Epithelial cell of prostate (primary cell): Measurements from ENCODE around the gene UFD1.

ENCODE experiments used
- DNase-seq: peaks from one replicate; pipeline ENCODE4 v3.0.0-alpha.2; 2011; ENCODE audit warnings: low read depth, low spot score
- H3K27ac ChIP-seq: fragments of 450-650 bp; 2 replicates; pipeline ENCODE4 v1.5.1; 2017; ENCODE audit warnings: mild to moderate bottlenecking

The UFD1 gene, protein sequence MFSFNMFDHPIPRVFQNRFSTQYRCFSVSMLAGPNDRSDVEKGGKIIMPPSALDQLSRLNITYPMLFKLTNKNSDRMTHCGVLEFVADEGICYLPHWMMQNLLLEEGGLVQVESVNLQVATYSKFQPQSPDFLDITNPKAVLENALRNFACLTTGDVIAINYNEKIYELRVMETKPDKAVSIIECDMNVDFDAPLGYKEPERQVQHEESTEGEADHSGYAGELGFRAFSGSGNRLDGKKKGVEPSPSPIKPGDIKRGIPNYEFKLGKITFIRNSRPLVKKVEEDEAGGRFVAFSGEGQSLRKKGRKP

DNA sequence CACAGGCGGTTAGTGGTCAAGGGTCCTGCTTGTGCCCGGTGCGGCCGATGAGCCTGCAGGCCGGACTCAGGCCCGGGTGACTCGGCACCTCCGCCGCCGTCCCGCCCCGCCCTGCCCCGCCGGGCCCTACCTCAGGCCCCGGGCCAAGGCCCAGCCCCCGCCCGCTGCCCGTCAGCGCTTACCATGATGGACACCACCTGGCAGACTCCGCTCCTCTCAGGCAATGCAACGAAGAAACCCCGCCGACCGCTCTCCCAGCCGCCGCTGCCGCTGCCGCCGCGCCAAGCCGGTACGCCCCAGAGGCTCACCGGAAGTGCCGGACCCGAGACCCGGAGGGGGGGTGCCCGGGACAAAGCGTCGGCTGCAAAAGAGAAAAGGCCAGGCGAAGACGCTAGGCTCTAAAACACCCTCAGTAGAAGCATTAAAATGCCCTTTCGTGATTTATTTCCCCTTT is at the start of gene UFD1:
TSS of gene UFD1 (minus strand) at position 293 of the 454 bp plus-strand sequence. CDS start at position 185, 108 bp downstream.
- H3K27ac ChIP-seq = peak within 1 kb of the TSS; percentile 92
- DNase-seq = peak; percentile 24

DNA sequence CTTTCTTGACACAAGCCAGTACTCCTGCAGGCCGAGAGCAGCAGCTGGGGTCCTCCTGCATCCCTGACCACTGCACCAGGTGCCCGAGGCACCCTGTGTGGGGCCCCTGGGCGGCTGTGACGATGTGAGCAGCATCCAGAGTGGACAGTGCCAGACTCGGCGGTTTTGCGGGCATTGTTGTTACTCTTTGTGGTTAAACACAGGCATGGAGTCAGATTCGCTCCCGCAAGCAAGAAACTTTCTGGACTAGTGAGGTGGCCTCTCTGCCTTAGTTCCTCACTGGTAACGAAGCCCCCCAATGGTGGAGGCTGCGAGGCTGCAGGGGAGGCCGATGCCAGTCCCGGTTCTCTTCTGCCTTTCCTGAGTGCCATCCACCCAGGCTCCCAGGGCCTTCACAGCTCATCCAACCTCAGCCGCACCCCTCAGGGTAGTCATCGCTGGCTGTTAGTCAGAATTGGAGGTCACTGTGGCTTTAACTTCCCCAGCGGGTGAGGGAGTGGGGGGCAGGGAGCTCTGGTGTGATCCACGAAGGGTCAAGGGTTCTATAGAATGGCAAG is 48.9 kb upstream of the UFD1 start:
- H3K27ac ChIP-seq = no peak overlapping the region
- no peak for DNase-seq

DNA sequence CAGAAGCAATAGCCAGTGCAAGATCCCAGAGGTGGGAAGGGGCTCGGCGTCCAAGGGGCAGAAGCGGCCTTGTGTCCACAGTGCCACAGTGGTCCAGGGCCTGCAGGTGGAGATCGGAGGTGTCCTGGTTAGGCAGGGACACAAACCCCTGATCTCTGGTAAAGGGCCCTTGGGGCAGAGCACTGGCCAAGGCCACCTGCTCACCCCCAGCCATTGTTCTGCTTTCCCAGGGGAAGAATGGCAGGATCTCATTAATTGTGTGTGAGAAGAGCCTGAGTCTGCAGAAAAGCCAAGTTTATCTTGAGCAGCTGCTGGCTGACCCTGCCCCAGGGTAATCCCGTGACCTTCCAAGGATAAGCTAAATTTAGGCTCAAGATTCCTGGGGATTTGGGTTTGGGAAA is 48.3 kb upstream of the UFD1 start:
- no peak overlapping the region for H3K27ac ChIP-seq
- no peak for DNase-seq

DNA sequence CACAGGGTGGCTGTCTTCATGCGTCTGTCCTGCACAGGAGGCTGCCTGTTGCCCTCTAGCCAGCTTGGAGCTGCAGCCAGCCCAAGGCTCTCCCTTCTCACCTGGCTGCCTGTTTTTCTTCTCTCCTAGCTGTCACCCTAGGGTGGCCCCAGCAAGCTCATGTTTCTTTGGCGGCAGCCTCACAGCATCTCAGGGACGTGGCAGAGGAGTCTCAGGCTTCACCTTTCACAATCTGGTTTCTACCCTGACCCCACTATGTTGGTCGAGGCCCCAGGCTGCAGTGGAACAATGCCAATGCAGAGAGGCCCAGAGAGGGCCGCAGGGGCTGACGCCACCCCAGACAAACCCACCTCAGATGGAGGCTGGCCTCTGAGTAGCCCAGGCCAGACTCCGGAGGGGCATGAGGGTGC is 47.7 kb upstream of the UFD1 start:
- H3K27ac ChIP-seq = no peak overlapping the region
- no peak for DNase-seq

DNA sequence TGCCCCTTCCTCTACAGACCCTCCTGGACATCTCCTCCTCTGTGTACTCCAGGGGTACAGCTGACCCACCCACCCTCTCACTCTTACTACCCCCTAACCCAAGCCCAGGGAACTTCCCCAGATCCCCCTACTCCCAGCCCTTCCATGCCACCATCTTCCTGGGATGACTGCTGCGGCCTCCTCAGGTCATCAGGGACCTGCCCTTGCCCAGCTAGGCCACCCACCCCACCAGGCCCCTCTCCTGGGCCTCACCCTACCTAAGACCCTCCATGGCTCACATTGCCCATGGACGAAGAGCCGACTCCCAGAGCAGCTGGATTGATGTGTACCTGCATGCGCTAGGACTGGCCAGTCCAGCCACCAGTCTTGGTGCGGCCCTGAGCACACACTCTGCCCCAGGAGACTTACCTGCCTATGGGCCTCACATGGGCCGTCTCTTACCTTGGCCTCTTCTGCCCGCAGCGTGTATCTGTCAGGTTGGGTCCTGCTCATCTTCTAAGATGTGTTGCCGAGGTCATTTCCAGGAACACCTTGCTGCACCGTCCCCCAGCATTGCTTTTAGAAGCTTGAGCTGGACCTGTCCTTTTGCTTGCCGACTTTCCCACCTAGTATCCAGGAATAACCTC is 47.2 kb upstream of the UFD1 start:
- H3K27ac ChIP-seq = no peak overlapping the region
- DNase-seq = no peak

DNA sequence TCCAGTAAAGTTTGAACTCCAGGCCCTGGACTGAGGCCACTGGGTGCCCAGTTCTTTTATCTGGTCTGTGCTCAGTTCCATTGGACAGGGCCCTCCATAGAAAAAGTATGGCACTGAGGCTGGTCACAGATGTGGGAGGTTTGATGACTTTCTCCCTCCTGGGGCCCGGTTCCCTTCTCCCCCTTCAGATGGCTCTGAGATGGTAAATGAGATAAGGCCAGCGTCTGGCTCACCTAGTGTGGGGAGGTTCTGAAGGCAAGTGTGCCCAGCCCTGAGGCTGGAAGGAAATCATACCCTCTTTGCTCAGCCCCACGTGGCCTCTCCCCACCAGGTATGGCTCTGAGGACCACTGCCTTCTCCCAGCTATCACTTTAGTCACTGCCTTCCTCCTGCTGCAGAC is 46.7 kb upstream of the UFD1 start:
- H3K27ac ChIP-seq = no peak overlapping the region
- no peak for DNase-seq

DNA sequence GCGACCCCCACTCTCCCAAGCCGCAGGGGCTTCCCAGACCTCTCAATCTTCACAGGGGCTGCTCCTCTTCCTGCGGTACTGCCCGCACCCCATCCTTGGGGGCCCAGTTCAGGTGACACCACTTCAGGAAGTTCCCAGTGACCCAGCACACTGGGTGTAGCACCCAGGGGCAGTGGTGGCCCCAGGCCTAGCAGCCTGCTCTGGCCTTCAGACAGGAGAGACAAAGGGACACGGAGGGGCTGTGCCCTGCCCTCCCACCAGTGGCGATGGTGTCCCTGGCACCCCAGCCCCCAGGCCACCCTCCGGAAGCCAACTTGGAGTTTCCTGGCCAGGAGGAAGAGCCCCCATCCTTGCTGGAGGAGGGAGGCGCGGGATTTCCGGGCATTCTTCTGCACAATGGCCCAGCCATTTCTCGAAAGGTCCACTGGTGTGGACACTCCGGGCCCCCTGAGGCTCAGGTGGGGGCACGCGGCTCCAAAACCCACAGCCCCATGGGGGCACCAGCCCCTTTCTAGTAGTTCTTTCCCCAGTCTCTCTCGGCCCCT is 46.2 kb upstream of the UFD1 start:
- DNase-seq = no peak
- no peak overlapping the region for H3K27ac ChIP-seq

DNA sequence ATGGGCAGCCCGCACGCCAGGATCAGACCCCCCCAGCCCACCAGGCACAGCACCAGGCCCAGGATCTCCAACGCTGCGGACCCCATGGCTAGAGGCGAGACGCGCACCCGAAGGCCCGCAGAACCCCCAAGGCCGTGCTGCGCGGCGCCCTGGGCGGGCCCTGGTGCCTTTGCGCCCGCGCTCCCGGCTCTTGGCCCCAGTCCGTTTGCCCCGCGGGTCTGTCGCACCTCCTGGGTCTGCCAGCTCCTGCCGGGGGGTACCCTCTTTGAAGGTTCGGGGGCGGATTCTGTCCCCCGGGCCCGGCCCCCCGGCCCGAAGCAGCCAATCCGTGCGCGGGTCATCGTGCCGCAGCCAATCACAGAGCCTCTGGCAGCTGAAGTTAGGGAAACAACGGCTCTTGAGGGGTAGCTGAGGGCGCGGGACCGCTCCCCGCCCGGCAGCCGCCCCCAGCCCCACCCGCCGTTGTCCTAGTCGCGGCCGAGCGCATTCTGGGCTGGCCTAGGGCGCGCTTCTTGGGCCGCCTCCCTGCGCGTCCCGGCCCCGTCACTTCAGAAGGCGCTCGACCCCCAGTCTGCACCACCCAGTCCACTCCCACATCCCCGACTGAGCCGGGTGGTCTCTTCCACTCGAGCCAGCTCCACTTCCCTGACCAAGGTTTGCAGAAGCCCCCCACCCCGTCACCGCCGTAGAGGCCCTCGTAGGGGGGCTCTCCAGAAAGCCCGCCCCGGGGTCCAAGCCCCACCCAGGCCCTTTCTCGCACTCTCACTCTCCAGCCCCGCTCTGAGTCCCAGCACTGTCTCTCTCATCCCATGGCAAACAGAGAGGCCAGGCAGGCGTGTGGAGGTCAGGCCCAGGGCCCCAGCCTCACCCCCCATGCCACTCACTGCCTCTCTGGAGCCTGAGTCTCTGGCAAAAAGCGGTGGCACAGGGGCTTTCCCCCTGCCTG is 45.5 kb upstream of the UFD1 start, which contains the start of gene CLDN5:
TSS of gene CLDN5 (minus strand) at position 241 of the 946 bp plus-strand sequence. CDS start at position 86, 155 bp downstream.
- DNase-seq = no peak
- H3K27ac ChIP-seq = no peak within 1 kb of the TSS

DNA sequence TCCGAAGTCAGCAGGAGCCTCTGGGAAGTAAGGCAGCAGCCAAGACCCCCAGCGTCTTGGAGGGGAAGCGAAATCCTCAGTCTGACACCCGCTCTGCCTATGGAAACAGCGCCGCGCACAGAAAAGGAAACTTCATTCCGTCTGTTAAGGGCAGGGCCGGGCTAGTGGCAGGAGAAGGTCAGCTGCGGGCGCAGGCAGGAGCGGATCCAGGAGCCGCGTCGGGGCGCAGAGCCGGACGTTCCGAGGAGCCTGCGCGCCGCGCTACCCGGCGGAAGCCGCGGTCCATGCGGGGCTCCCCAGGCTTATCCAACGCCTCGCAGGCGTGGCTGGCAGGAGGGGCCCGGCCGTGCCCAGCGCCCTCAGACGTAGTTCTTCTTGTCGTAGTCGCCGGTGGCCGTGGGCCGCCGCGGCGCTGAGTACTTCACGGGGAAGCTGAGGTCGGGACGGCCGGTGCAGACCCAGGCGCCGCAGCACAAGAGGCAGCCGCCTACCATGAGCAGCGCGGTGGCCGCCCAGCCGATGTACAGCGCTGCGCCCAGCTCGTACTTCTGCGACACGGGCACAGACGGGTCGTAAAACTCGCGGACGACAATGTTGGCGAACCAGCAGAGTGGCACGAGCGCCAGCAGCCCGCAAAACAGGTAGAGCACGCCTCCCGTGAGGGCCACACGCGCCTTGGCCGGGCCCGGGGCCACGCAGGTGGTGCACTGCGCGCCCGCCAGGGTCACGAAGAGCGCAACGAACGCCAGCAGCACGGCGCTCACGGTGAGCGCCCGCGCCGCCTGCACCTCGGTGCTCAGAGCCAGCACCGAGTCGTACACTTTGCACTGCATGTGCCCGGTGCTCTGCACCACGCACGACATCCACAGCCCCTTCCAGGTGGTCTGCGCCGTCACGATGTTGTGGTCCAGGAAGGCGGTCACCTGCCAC is 44.5 kb upstream of the UFD1 start:
- DNase-seq = no peak
- H3K27ac ChIP-seq = no peak overlapping the region

DNA sequence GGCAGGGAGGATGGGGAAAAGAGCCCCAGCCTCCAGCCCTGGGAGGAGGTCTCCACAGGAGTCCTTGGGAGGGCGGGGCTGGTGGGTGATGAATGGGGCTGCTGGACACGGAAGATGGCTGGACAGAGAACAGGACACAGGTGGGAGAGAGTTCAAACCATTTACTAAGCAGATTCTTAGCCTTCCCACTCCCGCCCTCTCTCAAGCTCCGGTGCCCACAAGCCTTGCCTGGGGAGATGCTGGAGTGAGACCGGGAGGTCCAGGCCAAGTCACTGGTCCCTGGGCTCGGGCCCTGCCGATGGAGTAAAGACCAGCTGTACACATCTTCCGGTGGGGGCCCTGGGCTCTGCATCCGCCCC is 43.9 kb upstream of the UFD1 start:
- no peak overlapping the region for H3K27ac ChIP-seq
- no peak for DNase-seq

DNA sequence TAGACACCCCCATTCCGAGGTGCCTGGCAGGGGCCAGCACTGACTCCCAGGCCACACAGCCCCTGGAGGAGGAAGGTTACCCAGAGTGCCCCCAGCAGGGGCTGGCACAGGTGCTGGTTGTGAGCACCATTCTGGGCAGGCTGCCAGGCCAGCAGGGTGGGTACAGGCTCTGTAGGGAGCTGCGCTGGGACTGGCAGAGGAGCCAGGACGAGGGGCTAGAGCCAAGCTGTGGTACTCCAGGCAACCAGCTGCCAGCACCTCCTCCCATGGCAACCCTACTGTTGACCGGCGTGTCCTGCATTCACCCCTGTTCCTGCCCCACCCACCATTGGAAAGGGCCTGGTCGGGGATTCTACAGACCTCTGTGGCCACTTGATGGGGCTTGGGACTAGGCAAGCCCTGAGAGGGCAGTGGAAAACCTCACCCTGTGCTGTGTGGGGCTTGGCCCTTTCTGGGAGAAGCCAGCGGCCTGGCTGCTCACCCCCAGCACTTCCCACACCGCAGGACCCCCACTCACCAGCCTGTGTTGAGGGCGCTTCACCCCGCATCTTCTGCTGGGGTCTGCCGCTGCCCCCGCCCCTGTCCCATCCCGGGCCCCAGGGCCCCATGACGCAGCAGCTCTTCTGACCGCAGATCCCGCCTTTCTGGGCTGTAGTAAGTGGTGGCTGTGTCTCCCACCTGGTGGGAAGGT is 43.3 kb upstream of the UFD1 start:
- no peak for DNase-seq
- H3K27ac ChIP-seq = no peak overlapping the region

DNA sequence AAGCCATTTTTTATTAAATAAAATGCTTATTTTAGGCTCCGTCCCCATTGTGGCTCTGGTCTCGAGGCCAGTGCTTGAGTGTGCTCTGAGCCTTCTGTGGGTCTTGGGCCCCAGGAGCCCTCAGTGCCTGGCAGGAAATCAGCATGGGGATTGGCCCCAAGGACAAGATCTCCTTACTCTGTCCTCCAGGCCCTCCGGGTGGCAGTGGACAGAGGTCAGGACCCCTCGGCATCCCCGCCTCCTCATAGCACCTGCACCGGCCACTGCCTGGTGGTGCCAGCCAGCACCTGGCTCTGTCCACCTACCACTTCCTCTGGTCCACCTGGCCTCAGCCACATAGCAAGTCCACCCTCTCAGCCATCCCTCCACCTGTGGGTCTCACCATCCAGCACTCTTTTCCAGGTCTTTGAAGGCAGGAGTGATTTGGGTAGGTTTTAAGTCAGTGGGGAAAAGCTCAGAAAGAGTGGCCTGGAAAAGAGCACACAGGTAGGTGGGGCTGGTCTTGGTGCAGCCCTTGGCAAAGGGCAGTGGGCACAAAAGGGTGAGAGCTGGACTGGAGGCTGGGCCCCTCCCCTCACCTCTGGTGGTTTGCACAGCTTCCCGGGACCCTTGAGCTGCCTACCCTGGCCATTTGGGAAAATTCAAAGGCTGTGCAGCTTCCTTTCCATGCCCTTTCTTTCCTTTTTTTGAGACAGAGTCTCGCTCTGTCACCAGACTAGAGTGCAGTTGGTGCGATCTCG is 41.7 kb upstream of the UFD1 start:
- DNase-seq = no peak
- H3K27ac ChIP-seq = no peak overlapping the region

DNA sequence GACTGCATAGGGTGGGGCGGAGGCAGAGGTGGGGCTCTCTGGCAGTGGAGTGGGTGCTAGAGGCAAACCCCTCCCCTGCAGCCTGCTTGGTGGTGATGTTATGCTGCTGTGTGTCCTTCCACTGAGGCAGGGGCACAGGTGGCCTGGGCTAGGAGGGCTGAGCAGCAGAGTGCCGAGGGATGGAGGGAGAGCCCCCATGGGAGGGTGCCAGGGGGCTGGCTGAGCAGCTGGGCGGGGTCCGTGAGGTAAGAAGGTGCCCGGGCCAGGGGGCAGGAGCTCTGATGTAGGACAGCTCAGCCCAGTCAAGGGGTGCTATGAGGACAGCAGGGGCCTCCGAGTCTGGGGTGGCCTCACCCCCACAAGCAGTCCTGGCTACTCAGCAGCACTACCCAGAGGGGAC is 41.0 kb upstream of the UFD1 start:
- no peak for DNase-seq
- H3K27ac ChIP-seq = no peak overlapping the region

DNA sequence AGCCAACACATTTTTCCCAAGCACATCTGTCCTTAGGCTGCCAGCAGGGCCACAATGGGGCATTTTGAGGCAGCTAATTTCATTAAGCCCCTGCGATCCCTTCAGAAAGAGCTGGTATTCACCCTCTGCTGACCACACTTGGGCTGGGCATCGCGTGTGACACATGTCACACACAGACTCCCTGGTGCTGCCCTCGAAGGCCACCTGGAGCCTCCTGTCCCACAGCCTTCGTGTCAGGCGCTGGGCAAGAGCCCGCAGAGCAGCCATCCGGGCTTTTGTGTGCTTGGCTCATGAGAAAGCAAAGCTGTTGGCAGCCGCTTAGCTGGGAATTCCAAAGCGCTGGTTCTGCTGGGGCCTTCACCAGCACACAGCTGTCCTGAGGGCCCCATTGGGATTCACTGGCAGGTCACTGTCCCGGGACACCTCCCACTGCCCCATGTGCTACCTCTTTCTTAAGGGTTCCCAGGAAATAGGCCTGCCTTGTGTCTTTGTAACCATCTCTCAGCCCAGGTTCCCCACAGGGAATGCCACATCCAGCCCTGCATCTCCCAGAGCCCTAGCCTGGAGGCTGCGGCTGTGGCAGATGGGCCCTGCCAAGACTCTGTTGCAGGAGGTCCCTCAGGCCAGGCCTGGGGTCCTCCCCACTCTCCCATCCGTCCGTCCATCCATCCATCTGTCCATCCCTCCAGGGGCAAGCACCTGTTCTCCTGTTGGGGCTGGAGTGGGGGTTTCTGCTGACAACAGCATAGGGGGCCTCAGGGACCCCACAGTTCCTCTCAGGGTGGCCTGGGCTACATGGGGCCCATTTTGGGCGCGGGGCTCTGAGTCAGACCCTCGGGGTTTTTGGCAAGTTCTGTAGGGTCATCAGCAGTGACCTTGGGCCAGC is 40.3 kb upstream of the UFD1 start:
- H3K27ac ChIP-seq = no peak overlapping the region
- no peak for DNase-seq

DNA sequence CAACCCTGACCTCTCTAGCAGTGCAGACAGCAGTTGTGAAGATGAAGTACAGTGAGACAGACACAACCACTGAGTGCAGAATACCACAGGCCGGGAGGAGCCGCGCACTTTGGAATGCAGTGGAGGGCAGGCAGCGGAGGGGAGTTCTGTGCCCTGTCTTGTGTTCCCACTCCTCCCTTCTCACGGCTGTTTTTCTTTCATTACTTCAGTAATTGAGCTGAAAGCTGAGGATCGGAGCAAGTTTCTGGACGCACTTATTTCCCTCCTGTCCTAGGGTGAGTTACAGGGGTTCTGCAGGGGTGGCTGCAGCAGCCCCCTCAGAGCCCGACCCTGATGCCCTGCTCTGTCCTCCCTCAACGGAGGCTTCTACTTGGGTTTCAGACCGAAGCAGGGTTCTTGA is 39.6 kb upstream of the UFD1 start:
- H3K27ac ChIP-seq = no peak overlapping the region
- no peak for DNase-seq

DNA sequence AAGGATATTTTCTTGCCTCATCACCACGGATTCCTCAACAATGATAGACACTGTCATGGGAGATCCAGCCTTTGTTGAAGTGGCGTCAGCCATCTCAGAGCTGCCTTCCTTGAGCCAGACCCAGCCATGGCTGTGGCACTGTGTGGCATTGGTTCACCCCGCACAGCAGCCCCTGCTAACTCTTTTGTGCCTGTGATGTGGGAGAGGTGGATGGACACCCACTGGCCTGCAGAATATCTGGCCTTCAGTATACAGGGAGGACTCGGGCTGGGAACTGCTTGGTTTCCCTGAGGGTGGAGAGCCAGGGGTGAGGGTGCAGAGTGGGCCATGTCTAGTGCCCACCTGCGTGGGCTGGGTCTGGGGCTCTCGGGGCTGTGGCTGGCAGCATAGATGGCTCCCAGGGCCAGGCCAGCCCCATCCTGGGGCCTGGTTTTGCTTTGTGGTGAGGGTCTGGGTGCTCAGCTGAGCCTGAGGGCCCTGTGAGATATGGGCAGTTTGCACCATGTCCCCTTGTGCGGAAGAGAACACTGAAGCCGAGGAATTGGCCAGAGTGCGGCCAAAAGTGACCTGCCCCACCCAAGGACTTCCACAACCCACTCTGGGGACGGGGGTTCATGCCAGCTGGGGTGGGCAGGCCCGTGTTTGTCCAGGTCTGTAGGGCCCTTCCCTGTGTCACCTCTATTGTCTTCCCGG is 39.1 kb upstream of the UFD1 start:
- DNase-seq = no peak
- no peak overlapping the region for H3K27ac ChIP-seq

DNA sequence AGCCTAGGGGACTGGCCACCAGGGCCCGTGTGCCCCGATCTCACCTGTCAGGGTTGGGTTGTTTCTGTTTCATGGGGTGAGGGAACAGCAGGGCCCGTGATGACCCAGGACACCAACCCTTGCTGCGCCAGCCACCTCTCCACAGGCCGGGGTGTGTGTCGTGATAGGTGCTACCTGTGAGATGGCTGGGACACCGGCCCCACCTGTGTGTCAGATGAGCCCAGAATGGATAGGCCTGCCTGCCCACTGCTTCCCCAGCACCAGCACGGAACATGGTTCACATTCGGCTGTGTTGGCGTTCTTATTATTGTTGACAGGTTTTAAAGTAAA is 38.1 kb upstream of the UFD1 start:
- H3K27ac ChIP-seq = no peak overlapping the region
- DNase-seq = no peak
